ENCODE data around the gene CRLF3.
"Not testable (repeated sequence)": the region's sequence is repeated elsewhere in the genome, so short reads cannot be mapped to it uniquely, and the experiment has no call there.

CRLF3 gene

GRCh38 chr17:30824356-30825145 lies at the start of gene CRLF3:
TSS of gene CRLF3 (minus strand) at chr17:30824692. CDS start at chr17:30824651, 41 bp downstream.
- no peak for FAIRE-seq

GRCh38 chr17:30869005-30869404 lies 44.5 kb upstream of the CRLF3 start:
- no peak for FAIRE-seq

- FAIRE-seq, result no peak
Measured at GRCh38 chr17:30864636-30865035, 40.1 kb upstream of the CRLF3 start.

- FAIRE-seq, result no peak
Measured at GRCh38 chr17:30858556-30859250, 34.2 kb upstream of the CRLF3 start.

DNA sequence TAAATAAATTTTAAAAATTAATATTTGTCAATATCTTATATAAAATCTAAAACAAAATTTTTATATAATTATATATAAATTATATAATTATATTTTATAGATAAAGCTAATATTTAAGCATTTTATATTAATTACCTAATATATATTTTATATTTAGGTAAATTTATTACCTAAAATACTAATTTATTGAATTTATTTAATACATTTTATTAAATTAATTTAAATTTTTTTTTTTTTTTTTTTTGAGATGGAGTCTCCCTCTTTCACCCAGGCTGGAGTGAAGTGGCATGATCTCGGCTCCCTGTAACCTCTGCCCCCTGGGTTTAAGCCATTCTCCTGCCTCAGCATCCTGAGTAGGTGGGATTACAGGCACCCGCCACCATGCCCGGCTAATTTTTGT lies 29.7 kb upstream of the CRLF3 start:
- FAIRE-seq, result peak; percentile 97

- no peak for FAIRE-seq
Measured at GRCh38 chr17:30848021-30848420, 23.5 kb upstream of the CRLF3 start.

DNA sequence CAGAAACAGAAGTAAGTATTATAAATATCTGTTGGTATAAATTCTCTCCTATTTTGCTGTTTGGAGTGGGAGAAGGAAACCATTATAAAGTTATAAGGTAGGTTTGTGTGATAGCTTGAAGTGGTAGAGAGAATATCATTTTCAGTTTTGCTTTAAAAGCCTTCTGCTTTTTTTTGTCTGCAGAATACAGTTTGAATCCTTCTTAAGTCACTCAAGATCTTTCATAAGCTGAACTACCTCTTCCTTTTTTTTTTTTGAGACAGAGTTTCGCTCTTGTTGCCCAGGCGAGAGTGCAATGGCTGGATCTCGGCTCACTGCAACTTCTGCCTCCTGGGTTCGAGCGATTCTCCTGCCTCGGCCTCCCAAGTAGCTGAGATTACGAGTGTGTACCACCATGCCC lies 16.3 kb upstream of the CRLF3 start:
- FAIRE-seq, result no peak

DNA sequence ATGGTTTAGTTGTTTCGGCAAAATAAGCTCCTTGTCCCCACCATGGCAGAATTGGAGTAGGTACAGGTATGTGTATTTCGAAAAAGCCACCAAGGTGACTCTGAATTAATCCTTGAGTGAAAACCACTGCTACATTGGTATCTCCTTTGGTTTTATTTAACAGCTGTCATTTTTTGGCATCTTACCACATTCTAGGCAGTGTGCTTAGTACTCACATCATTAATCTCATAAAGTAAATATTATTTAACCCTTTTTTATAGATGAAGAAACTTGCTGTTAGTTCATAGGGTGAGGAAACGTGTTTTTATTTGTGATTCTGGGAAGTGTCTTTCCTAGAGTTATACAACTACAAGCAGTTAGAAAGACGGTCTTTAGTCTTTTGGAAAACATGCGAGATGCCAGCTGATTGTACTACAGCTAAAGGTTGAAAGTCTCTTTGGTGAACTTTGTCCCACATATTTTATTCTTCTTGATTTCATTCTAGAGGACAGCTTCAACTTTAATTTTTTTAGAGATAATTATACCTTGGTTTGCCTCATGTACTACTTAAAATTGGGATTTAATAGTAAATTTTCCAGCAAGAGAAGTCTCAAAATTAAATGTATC lies 13.8 kb upstream of the CRLF3 start:
- no peak for FAIRE-seq

GRCh38 chr17:30832438-30833124 lies 8.1 kb upstream of the CRLF3 start:
- FAIRE-seq, result no peak

GRCh38 chr17:30831663-30832437 lies 7.4 kb upstream of the CRLF3 start, which contains the start of gene ATAD5:
TSS of gene ATAD5 (plus strand) at chr17:30831966. CDS start at chr17:30832348, 382 bp downstream.
- FAIRE-seq, result peak; percentile 95

DNA sequence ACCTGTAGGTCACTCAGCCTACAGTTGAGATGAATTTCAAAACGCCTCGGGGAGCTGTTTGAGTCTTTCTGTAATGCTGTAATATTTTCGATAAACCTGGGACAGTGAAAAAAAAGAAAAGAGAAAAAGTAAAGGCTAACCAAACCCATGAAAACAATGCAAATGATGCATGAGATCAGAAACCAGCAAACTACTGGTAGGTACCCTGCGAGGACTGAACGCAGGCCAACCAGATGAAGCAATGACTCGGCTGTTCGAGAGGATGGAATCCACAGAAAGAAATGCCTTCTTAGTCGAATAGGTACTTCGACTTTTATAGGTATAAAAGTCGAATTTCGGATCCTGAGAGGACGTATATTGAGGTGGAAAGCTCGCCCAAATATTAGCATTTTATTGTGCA lies 6.8 kb upstream of the CRLF3 start:
- FAIRE-seq, result no peak

DNA sequence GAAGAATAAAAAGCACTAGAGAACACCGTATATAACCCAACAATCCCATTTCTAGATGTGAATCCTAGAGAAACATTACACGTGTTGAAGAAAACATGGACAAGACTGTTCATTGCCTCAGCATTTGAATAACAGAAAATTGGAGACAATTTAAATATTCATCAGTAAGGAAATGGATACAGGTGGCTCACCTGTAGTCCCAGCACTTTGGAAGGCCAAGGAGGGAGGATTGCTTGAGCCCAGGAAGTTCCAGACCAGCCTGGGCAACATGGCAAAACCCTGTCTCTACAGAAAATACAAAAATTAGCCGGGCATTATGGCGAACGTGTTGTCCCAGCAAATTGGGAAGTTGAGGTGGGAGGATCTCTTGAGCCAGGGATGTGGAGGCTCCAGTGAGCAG lies 4.5 kb upstream of the CRLF3 start:
- no peak for FAIRE-seq

- FAIRE-seq, result no peak
Measured at GRCh38 chr17:30827082-30827481, 2.6 kb upstream of the CRLF3 start.

DNA sequence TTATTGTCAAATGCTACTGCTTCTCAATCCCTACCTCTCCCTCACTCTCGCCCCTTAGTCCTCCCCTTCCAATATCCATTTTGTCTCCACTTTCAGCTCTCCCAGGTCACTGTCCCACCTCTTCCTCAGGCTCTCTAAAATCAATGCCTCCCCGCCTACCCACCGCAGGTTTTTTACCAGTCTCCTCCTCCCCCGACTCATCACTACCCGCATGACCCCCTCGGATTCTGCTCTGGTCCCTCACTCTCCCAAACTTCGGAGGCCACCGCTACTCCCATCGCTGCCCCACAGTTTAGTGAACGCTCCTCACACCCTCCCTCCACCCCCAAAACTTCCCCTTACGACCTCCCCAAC lies 513 bp downstream of the CRLF3 start:
- FAIRE-seq, result no peak

GRCh38 chr17:30823421-30823820 lies 1.1 kb downstream of the CRLF3 start:
- no peak for FAIRE-seq

GRCh38 chr17:30822919-30823318 lies 1.6 kb downstream of the CRLF3 start:
- not testable (repeated sequence) for FAIRE-seq

DNA sequence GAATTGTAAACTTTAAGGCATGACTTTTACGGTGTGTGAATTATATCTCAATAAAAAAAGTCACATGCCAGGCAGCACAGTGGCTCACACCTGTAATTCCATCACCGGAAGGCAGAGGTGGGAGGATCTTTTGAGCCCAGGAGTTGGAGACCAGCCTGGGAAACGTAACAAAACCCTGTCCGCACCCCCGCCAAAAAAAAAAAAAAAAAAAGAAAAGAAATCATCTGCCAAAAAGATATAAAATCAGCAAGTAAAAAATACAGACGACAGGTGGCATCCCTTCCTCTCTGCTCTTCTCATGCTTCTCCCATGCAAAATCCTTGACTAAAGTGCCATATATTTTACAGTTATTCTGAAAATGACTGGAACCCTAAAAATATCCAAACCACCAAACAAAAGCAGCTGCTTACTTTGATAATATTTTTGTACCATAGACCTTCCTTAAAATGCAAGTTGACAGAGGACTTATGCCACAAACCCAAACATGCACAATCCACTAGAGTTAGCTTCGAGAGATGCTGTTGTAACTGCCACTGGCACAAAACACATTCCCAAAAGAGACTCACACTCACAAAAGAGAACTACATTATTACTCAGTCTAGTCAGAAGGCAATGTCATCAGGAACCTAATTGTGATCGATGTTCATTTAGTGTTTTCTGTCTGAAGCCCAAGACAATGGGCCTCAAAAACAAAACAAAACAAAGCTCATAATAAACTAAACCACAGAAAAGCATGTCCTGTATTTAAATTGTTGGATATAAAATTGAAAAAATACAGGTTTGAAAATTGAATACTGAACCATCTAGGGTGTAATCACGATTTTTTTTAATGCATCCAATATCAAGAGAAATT lies 2.4 kb downstream of the CRLF3 start:
- no peak for FAIRE-seq

- no peak for FAIRE-seq
Measured at GRCh38 chr17:30819971-30820705, 4.4 kb downstream of the CRLF3 start.

DNA sequence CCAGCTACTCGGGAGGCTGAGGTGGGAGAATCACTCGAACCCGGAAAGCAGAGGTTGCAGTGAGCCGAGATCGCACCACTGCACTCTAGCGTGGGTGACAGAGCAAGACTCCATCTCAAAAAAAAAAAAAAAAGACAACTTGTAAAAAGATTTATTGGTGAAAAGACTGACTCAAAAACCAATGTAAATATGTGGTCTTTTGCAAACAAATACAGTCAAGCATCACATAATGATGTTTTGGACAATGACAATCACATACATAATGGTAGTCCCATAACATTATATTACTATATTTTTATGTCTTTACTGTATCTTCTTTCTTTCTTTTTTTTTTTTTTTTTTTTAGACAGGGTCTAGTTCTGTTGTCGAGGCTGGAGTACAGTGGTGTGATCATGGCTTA lies 8.3 kb downstream of the CRLF3 start:
- no peak for FAIRE-seq

- FAIRE-seq, result not testable (repeated sequence)
Measured at GRCh38 chr17:30814860-30815259, 9.6 kb downstream of the CRLF3 start.

DNA sequence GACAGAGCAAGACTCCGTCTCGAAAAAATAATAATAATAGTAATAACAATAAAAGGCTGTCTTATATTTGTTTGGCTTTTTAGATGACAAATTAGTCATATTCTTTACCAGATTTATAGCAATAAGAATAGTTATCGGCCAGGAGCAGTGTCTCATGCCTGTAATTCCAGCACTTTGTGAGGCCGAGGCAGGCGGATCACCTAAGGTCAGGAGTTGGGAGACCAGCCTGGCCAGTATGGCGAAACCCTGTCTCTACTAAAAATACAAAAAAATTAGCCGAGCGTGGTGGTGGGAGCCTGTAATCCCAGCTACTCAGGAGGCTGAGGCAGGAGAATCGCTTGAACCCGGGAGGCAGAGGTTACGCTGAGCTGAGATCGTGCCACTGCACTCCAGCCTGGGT lies 10.3 kb downstream of the CRLF3 start:
- not testable (repeated sequence) for FAIRE-seq
